CD14-positive monocyte (primary cell): ENCODE data around the gene RITA1. TPM values are rescaled to one million over a fixed set of nuclear protein-coding genes. Genes with fewer than 3 reads are reported as not detected.

Experiments
- DNase-seq, 3 donors: peaks; one replicate each; pipeline ENCODE4 v3.0.0-alpha.2; 2011 to 2022
- H2AFZ ChIP-seq: 2 replicates; pipeline ENCODE4 v1.6.0; 2012; ENCODE audit warnings: mild to moderate bottlenecking, low read depth, low read length, inconsistent platforms; ENCODE audit not compliant: insufficient read depth, poor library complexity, severe bottlenecking
- H3K27ac ChIP-seq, 2 donors: 1 replicate in 1 of 2; 2 replicates in 1 of 2; pipeline ENCODE4 v1.5.1; 2012 to 2013; ENCODE audit warnings: low read length in 2 of 2, control low read depth in 1 of 2, inconsistent platforms in 1 of 2, low read depth in 1 of 2, mild to moderate bottlenecking in 1 of 2
- H3K27me3 ChIP-seq, 2 donors: one replicate each; pipeline versions ENCODE4 v1.6.0 to v1.6.1; 2011 to 2013; ENCODE audit warnings: low read length in 2 of 2; ENCODE audit not compliant: control insufficient read depth in 2 of 2, insufficient read depth in 2 of 2
- H3K36me3 ChIP-seq, 2 donors: replicated peaks in 1 of 2; 1 replicate in 1 of 2; 2 replicates in 1 of 2; pipeline versions ENCODE4 v1.5.1 to v1.6.1; 2012 to 2013; ENCODE audit warnings: low read length in 2 of 2, control low read depth in 1 of 2, inconsistent platforms in 1 of 2, mild to moderate bottlenecking in 1 of 2; ENCODE audit not compliant: insufficient read depth in 2 of 2, control insufficient read depth in 1 of 2
- H3K4me1 ChIP-seq, 2 donors: 1 replicate in 1 of 2; 2 replicates in 1 of 2; pipeline versions ENCODE4 v1.5.1 to v1.6.1; 2012 to 2013; ENCODE audit warnings: low read length in 2 of 2, control low read depth in 1 of 2, inconsistent platforms in 1 of 2, mild to moderate bottlenecking in 1 of 2, moderate library complexity in 1 of 2; ENCODE audit not compliant: insufficient read depth in 2 of 2, control insufficient read depth in 1 of 2
- H3K4me2 ChIP-seq: replicated peaks from 2 replicates; pipeline ENCODE3; 2012; ENCODE audit warnings: low read length, moderate library complexity, mild to moderate bottlenecking; ENCODE audit not compliant: poor library complexity, severe bottlenecking; ENCODE audit errors: extremely low read depth
- H3K4me3 ChIP-seq, 3 experiments: fragments of 200-600 bp in 1 of 3; sonication (generic) in 1 of 3; replicated peaks in 1 of 3; 1 replicate in 2 of 3; 2 replicates in 1 of 3; pipeline ENCODE4 v1.5.1; 2011 to 2013; ENCODE audit warnings: low read length in 3 of 3, mild to moderate bottlenecking in 3 of 3, control low read depth in 2 of 3, low read depth in 2 of 3, inconsistent platforms in 1 of 3, moderate library complexity in 1 of 3
- H3K79me2 ChIP-seq: 2 replicates; pipeline ENCODE4 v1.6.0; 2012; ENCODE audit warnings: mild to moderate bottlenecking, control low read depth, inconsistent platforms, low read length, moderate library complexity; ENCODE audit not compliant: insufficient read depth
- H3K9ac ChIP-seq: 2 replicates; pipeline ENCODE4 v1.6.0; 2017; ENCODE audit warnings: low read length, mild to moderate bottlenecking; ENCODE audit not compliant: insufficient read depth, poor library complexity, severe bottlenecking
- H3K9me3 ChIP-seq, 2 donors: replicated peaks in 1 of 2; 1 replicate in 1 of 2; 2 replicates in 1 of 2; pipeline versions ENCODE4 v1.5.1 to v1.6.1; 2012 to 2013; ENCODE audit warnings: low read length in 2 of 2, control low read depth in 1 of 2; ENCODE audit not compliant: control insufficient read depth in 1 of 2, insufficient read depth in 1 of 2
- H4K20me1 ChIP-seq: 2 replicates; pipeline ENCODE4 v1.6.0; 2012; ENCODE audit warnings: mild to moderate bottlenecking, low read length, control low read depth, moderate library complexity; ENCODE audit not compliant: insufficient read depth
- H3K27ac Mint-ChIP-seq, 7 donors: one replicate each; pipeline ENCODE4 v1.8.0; 2020; ENCODE audit warnings: mild to moderate bottlenecking in 7 of 7, mixed read lengths in 7 of 7, moderate library complexity in 6 of 7, inconsistent platforms in 2 of 7
- H3K27me3 Mint-ChIP-seq, 3 donors: one replicate each; pipeline ENCODE4 v1.8.0; 2021 to 2022; ENCODE audit warnings: low read depth in 3 of 3, mild to moderate bottlenecking in 3 of 3, mixed read lengths in 3 of 3, moderate library complexity in 3 of 3, inconsistent platforms in 1 of 3
- H3K36me3 Mint-ChIP-seq, 2 donors: one replicate each; pipeline ENCODE4 v1.8.0; 2020; ENCODE audit warnings: mixed read lengths in 2 of 2, inconsistent platforms in 1 of 2, mild to moderate bottlenecking in 1 of 2
- H3K4me1 Mint-ChIP-seq: one replicate; pipeline ENCODE4 v1.8.0; 2020; ENCODE audit warnings: mild to moderate bottlenecking, mixed read lengths
- H3K4me3 Mint-ChIP-seq, 2 donors: one replicate each; pipeline ENCODE4 v1.8.0; 2020; ENCODE audit warnings: mild to moderate bottlenecking in 2 of 2, mixed read lengths in 2 of 2, moderate library complexity in 1 of 2
- H3K9me3 Mint-ChIP-seq, 7 donors: one replicate each; pipeline ENCODE4 v1.8.0; 2020 to 2022; ENCODE audit warnings: mixed read lengths in 7 of 7, mild to moderate bottlenecking in 6 of 7, moderate library complexity in 6 of 7, inconsistent platforms in 2 of 7
- WGBS: methylation state at CpG from one replicate; pipeline ENCODE4 v1.1.5; 2013; ENCODE audit warnings: missing lambda C conversion rate; ENCODE audit not compliant: insufficient coverage; 5-methylcytosine and 5-hydroxymethylcytosine counted together
- intact Hi-C, 2 donors: fragments of 100-400 bp; cut with micrococcal nuclease; formaldehyde crosslinking; loops; one replicate each; pipeline versions ENCODE4 v1.15.0 to v1.15.1; 2023
- polyA plus RNA-seq, 3 donors: library from polyadenylated mRNA; depleted of rRNA in 1 of 3; unstranded in 2 of 3; stranded (reverse) in 1 of 3; fragments of 300-500 nt in 2 of 3; fragments of >200 nt in 1 of 3; fragmentation: Illumina TruSeq in 2 of 3; gene quantifications; 1 replicate in 2 of 3; 2 replicates in 1 of 3; pipeline ENCODE4 v1.2.3, GENCODE V29; 2012 to 2021
- TF ChIP-seq, protein P1 (sequence below): fragments of 200-600 bp; IDR thresholded peaks from one replicate; pipeline ENCODE4 v1.8.0; 2022; ENCODE audit warnings: antibody characterized with exemption, mild to moderate bottlenecking

The RITA1 gene
- polyA plus RNA-seq, 3 donors, result 4.9 to 17.6 (median 16.4) TPM

DNA sequence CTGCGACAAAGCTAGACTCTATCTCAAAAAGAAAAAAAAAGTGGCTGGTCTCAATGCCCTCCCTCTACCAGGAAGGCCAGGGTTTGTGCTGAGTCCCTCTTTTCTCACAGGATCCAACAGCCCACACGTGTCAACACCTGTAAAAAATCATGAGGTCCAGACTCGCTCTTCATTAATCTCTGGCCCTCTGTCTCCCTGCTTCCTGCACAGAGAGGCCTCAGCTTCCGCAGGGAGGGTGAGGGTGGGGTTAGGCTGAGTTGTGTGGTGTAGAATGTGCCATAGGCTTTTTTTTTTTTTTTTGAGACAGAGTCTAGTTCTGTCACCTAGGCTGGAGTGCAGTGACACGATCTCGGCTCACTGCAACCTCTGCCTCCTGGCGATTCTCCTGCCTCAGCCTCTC, 29.9 kb upstream of the RITA1 start:
- Histone ChIP-seq H3K27me3 (peaks cover 31 to 53% of the 10 kb centered on the region in 2 donors), H3K9me3 (peaks cover 0 to 15% of the 10 kb centered on the region in 2 donors), H2AFZ (no peak overlapping the region), H3K9ac (no peak overlapping the region), H3K36me3 (peaks cover 30 to 35% of the 10 kb centered on the region in 2 donors), H3K4me2 (no peak overlapping the region), H3K4me3 (no peak overlapping the region), H4K20me1 (no peaks in the 10 kb centered on the region), H3K4me1 (peaks cover 13 to 34% of the 10 kb centered on the region in 2 donors), H3K79me2 (no peaks in the 10 kb centered on the region), H3K27ac (no peak overlapping the region)
- TF ChIP-seq, protein P1, sequence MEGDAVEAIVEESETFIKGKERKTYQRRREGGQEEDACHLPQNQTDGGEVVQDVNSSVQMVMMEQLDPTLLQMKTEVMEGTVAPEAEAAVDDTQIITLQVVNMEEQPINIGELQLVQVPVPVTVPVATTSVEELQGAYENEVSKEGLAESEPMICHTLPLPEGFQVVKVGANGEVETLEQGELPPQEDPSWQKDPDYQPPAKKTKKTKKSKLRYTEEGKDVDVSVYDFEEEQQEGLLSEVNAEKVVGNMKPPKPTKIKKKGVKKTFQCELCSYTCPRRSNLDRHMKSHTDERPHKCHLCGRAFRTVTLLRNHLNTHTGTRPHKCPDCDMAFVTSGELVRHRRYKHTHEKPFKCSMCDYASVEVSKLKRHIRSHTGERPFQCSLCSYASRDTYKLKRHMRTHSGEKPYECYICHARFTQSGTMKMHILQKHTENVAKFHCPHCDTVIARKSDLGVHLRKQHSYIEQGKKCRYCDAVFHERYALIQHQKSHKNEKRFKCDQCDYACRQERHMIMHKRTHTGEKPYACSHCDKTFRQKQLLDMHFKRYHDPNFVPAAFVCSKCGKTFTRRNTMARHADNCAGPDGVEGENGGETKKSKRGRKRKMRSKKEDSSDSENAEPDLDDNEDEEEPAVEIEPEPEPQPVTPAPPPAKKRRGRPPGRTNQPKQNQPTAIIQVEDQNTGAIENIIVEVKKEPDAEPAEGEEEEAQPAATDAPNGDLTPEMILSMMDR, result no peak
- peaks cover 30% of the 10 kb centered on the region for H3K4me1 Mint-ChIP-seq
- 14% methylated on average over 1 of the region's 7 CpGs for WGBS
- peaks cover 48 to 58% (median 58%) of the 10 kb centered on the region in 3 donors for H3K27me3 Mint-ChIP-seq
- intact Hi-C loops, result loop anchor here in 1 of 2 donors (10.0 kb wide), 1 partner anchor 271 kb away; no protein-coding TSS in a partner anchor
- peaks cover 39 to 50% of the 10 kb centered on the region in 2 donors for H3K36me3 Mint-ChIP-seq
- DNase-seq, result no peak
- H3K27ac Mint-ChIP-seq, result no peak overlapping the region
- H3K9me3 Mint-ChIP-seq, result peaks cover 0 to 11% (median 8%) of the 10 kb centered on the region in 7 donors
- peak overlapping the region in 1 of 2 donors; percentile 70 for H3K4me3 Mint-ChIP-seq

DNA sequence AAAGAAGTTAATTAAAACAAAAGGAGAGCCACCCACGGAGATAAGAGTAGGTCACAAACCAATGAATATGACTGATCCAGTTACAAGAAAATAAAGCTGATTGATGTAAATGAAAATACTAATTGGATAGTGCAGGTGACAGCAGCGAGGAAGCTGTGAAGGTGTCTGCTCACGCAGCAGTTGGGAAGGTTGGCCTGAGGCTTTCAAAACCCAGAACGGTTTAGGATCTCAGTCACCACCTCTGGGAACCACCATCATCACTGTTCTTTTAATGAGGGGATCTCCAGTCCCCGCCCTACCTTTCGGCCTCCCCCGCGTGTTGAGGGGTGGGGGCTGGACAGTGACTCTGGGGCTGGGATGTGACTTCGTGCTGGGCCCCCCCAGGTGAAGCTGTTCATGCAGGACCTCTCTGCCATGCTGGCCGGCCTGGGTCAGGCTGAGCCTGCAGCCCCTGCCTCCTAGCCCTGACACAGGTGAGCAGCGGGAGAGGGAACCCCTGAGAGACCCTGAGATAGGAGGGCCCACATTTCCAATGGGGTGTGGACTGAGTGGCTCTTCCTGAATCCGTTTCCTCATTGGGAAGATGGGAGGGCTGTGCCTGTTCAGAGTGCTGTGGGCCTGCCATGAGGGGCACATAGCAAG, 28.2 kb upstream of the RITA1 start:
- H3K4me2 ChIP-seq, result no peak overlapping the region
- intact Hi-C loops, result loop anchor here in 1 of 2 donors (10.0 kb wide), 1 partner anchor 273 kb away; no protein-coding TSS in a partner anchor
- no peaks in the 10 kb centered on the region for H3K79me2 ChIP-seq
- Mint-ChIP-seq H3K4me3 (no peak overlapping the region), H3K4me1 (peaks cover 26% of the 10 kb centered on the region), H3K27me3 (peaks cover 37 to 44% (median 42%) of the 10 kb centered on the region in 3 donors), H3K9me3 (peaks cover 0 to 9% (median 4%) of the 10 kb centered on the region in 7 donors), H3K36me3 (peaks cover 54 to 58% of the 10 kb centered on the region in 2 donors), H3K27ac (peak overlapping the region in 1 of 7 donors; percentile 11)
- WGBS, result 97% methylated on average over 6 of the region's 12 CpGs
- peaks cover 22 to 36% of the 10 kb centered on the region in 2 donors for H3K27me3 ChIP-seq
- no peak overlapping the region for H3K9ac ChIP-seq
- DNase-seq, result no peak
- TF ChIP-seq, protein P1, result no peak
- peaks cover 0 to 15% of the 10 kb centered on the region in 2 donors for H3K9me3 ChIP-seq
- peaks cover 45 to 50% of the 10 kb centered on the region in 2 donors for H3K36me3 ChIP-seq
- H2AFZ ChIP-seq, result no peak overlapping the region
- peaks cover 13 to 32% of the 10 kb centered on the region in 2 donors for H3K4me1 ChIP-seq
- H4K20me1 ChIP-seq, result no peaks in the 10 kb centered on the region
- H3K4me3 ChIP-seq, result no peak overlapping the region
- no peak overlapping the region for H3K27ac ChIP-seq
